MM.1S (cell line): ENCODE measurements around the gene EHBP1.
"Not testable (repeated sequence)": the region's sequence is repeated elsewhere in the genome, so short reads cannot be mapped to it uniquely, and the experiment has no call there.

Experiments
- CTCF ChIP-seq: fragments of 300-600 bp; sonication (generic); IDR thresholded peaks from 2 replicates; pipeline ENCODE4 v1.5.1; 2016; ENCODE audit warnings: antibody characterized with exemption, low read length, mixed read lengths
- EZH2 ChIP-seq: fragments of 300-600 bp; sonication (generic); optimal IDR thresholded peaks from 2 replicates; pipeline ENCODE3; 2017; ENCODE audit warnings: low read depth, mild to moderate bottlenecking, antibody characterized with exemption, low read length, mixed read lengths
- EZH2phosphoT487 ChIP-seq: fragments of 300-600 bp; sonication (generic); IDR thresholded peaks from 2 replicates; pipeline ENCODE4 v1.6.1; 2018; ENCODE audit warnings: antibody characterized with exemption, low read length

- not testable (repeated sequence) for TF ChIP-seq CTCF, EZH2phosphoT487, EZH2
These were observed 368.9 kb downstream of the EHBP1 start for GRCh38 chr2:63074399-63074798.
